ENCODE data around the gene SEPSECS. TPM values are rescaled to one million over a fixed set of nuclear protein-coding genes. Genes with fewer than 3 reads are reported as not detected.

Gene SEPSECS
- total RNA-seq, 3 donors from 2014 or later: 5.3 to 7.0 (median 6.0) TPM

GRCh38 chr4:25131926-25132325, 28.3 kb downstream of the SEPSECS start:
- ATAC-seq: no peak
- Mint-ChIP-seq H3K4me1 (ENCODE audit: low read depth) (peaks cover 3% of the 10 kb centered on the region), H3K9me3 (peaks cover 5% of the 10 kb centered on the region), H3K36me3 (ENCODE audit: insufficient read depth) (peaks cover 30% of the 10 kb centered on the region), H3K4me3 (no peak overlapping the region), H3K27me3 (ENCODE audit: low read depth) (no peaks in the 10 kb centered on the region)
- DNase-seq: no peak

- no peak for DNase-seq
- peaks cover 5% of the 10 kb centered on the region for H3K9me3 Mint-ChIP-seq
- peaks cover 3% of the 10 kb centered on the region for H3K4me1 Mint-ChIP-seq (ENCODE audit: low read depth)
- no peaks in the 10 kb centered on the region for H3K27me3 Mint-ChIP-seq (ENCODE audit: low read depth)
- ATAC-seq: no peak
- peaks cover 25% of the 10 kb centered on the region for H3K36me3 Mint-ChIP-seq (ENCODE audit: insufficient read depth)
- no peak overlapping the region for H3K4me3 Mint-ChIP-seq
Measured at GRCh38 chr4:25131381-25131780, 28.9 kb downstream of the SEPSECS start.

GRCh38 chr4:25129917-25130316, 30.3 kb downstream of the SEPSECS start:
- no peaks in the 10 kb centered on the region for H3K4me1 Mint-ChIP-seq (ENCODE audit: low read depth)
- peaks cover 3% of the 10 kb centered on the region for H3K9me3 Mint-ChIP-seq
- H3K4me3 Mint-ChIP-seq: no peak overlapping the region
- H3K36me3 Mint-ChIP-seq (ENCODE audit: insufficient read depth): peaks cover 23% of the 10 kb centered on the region
- no peaks in the 10 kb centered on the region for H3K27me3 Mint-ChIP-seq (ENCODE audit: low read depth)
- DNase-seq: no peak
- no peak for ATAC-seq

DNA sequence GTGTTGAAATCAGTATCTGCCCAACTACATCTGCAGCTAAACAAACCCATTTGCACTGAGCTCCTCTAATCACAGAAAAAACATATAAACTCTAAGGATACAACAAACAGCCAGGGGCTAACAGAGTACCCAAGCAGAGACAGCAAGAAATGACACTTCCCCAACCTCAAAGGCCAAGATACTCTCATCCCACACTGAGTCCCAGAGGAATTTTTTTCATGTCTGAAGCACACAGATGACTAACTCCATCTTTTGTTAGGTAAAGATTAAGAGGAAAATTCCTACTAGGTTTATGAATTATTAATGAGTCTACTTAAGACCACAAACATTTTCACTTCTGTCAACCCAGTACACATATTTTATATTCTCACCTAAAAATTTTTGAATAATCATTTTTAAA, 31.6 kb downstream of the SEPSECS start:
- Mint-ChIP-seq H3K4me1 (ENCODE audit: low read depth) (no peaks in the 10 kb centered on the region), H3K36me3 (ENCODE audit: insufficient read depth) (peaks cover 23% of the 10 kb centered on the region), H3K9me3 (no peaks in the 10 kb centered on the region), H3K27me3 (ENCODE audit: low read depth) (no peaks in the 10 kb centered on the region), H3K4me3 (no peak overlapping the region)
- DNase-seq: no peak
- no peak for ATAC-seq

DNA sequence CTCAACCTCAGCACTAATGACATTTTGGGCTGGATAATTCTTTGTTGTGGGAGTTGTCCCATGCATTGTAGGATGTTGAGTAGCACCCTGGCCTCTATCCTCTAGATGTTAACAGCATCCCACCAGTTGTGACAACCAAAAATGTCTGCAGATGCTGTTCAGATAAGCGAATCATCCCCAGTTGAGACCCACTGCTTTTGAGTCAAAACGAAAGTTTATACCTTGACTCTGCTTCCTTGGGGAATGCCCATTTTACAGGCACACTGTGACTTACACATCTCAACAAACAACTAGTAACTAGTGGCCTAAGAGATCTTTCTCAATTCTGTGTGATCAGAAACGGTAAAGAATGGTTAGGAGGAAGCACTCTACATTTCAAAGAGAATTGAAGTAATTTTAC, 37.0 kb downstream of the SEPSECS start:
- DNase-seq: no peak

GRCh38 chr4:25120146-25120940, 39.9 kb downstream of the SEPSECS start:
- ATAC-seq (no peak), DNase-seq (no peak)
- H3K4me1 Mint-ChIP-seq (ENCODE audit: low read depth): peaks cover 2% of the 10 kb centered on the region
- H3K9me3 Mint-ChIP-seq: no peaks in the 10 kb centered on the region
- no peaks in the 10 kb centered on the region for H3K27me3 Mint-ChIP-seq (ENCODE audit: low read depth)
- no peak overlapping the region for H3K4me3 Mint-ChIP-seq
- peaks cover 33% of the 10 kb centered on the region for H3K36me3 Mint-ChIP-seq (ENCODE audit: insufficient read depth)

More for the DNA sequence above, 37.0 kb downstream of the SEPSECS start:
- peaks cover 39% of the 10 kb centered on the region for H3K36me3 Mint-ChIP-seq (ENCODE audit: insufficient read depth)
- peaks cover 2% of the 10 kb centered on the region for H3K4me1 Mint-ChIP-seq (ENCODE audit: low read depth)
- no peak overlapping the region for H3K4me3 Mint-ChIP-seq
- ATAC-seq: peak; percentile 83 to 87
- H3K9me3 Mint-ChIP-seq: no peaks in the 10 kb centered on the region
- H3K27me3 Mint-ChIP-seq (ENCODE audit: low read depth): no peaks in the 10 kb centered on the region

DNA sequence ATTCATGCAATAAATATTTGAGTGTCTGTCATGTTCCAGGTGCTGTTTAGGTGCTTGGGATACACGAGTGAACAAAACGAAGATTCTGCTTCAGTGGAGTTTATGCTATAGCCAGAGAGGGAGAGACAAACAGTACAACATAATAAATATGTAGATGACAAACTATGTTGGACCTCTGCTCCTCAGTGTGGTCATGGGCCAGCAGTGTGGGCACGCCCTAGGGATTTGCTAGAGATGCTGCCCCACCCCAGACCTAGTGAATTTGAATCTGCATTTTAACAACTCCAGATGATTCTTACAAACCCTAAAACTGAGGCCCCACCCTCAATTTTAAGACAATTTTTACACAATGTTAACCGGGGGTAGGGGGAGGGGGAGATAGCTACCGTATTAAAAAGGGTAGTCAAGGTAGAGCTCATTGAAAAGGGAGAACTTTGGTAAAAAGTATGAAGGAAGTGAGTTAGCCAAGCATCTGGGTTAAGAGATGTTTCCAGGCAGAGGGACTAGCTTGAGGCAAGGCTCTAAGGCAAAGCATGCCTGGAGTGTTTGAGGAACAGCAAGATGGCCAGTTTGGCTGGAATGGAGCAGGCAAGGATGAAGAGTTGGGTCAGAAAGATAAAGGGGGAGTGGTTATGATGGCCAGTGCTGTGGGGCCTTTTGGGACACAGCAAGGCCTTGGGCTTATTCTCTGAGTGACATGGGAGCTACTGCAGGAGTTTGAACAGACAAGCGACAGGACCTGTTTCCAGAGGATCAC, 42.4 kb downstream of the SEPSECS start:
- no peaks in the 10 kb centered on the region for H3K9me3 Mint-ChIP-seq
- ATAC-seq (no peak), DNase-seq (no peak)
- peaks cover 18% of the 10 kb centered on the region for H3K36me3 Mint-ChIP-seq (ENCODE audit: insufficient read depth)
- no peaks in the 10 kb centered on the region for H3K4me1 Mint-ChIP-seq (ENCODE audit: low read depth)
- no peaks in the 10 kb centered on the region for H3K27me3 Mint-ChIP-seq (ENCODE audit: low read depth)
- H3K4me3 Mint-ChIP-seq: no peak overlapping the region

GRCh38 chr4:25117274-25117673, 43.0 kb downstream of the SEPSECS start:
- no peak for ATAC-seq

DNA sequence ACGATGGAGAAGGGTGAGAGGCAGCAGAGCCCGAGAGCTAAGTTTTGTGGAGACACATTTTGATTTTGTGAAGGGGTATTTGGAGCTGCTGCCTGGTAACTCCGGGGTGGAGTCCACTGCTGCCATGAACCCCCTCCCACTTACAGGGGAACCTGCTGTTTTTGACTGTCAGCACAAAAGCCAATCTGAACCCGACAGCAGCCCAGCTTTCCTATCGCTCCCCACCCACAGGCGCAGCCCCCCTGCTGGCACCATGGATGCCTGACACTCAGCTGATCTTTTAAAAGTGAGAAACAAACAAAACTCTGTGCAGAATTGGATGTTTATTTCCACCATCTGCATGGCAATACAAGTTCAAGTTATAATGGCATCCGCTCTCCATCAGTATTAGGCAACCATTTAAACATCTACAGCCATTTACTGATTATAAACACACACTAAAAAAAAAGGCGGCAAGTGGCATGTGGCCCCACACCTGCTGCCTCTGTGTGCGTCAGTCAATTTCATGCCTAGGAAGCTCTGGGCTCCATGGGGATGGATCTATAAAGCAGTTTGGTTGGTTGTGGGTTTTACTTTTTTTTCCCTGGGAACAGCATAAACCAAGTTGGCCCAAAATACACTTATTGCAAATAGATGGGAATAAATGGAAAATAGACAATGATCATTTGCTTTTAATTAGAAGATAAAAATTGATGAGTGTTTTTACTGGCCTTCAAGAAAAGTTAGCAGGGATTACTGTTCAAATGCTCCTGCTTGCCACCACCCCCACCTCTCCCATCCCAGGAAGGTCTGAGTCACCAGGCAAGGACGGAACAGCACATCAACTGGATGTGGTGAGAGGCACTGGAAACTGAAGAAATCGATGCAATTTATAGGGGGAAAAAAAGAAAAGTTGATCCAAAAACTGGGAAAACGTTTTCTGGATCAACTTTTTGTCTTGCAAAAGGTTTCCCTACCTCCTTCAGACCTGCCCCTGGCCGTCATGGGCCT, 46.0 kb downstream of the SEPSECS start:
- Mint-ChIP-seq H3K27me3 (ENCODE audit: low read depth) (no peaks in the 10 kb centered on the region), H3K4me1 (ENCODE audit: low read depth) (no peaks in the 10 kb centered on the region), H3K4me3 (no peak overlapping the region), H3K9me3 (no peaks in the 10 kb centered on the region), H3K36me3 (ENCODE audit: insufficient read depth) (peaks cover 10% of the 10 kb centered on the region)
- no peak for ATAC-seq
- no peak for DNase-seq

More at GRCh38 chr4:25117274-25117673, 43.0 kb downstream of the SEPSECS start:
- Mint-ChIP-seq H3K4me3 (no peak overlapping the region), H3K4me1 (ENCODE audit: low read depth) (no peaks in the 10 kb centered on the region), H3K36me3 (ENCODE audit: insufficient read depth) (peaks cover 16% of the 10 kb centered on the region), H3K9me3 (no peaks in the 10 kb centered on the region), H3K27me3 (ENCODE audit: low read depth) (no peaks in the 10 kb centered on the region)
- DNase-seq: no peak

GRCh38 chr4:25112995-25113380, 47.3 kb downstream of the SEPSECS start:
- Mint-ChIP-seq H3K4me3 (no peak overlapping the region), H3K4me1 (ENCODE audit: low read depth) (no peaks in the 10 kb centered on the region), H3K27me3 (ENCODE audit: low read depth) (no peaks in the 10 kb centered on the region), H3K9me3 (no peaks in the 10 kb centered on the region), H3K36me3 (ENCODE audit: insufficient read depth) (peaks cover 4% of the 10 kb centered on the region)
- DNase-seq (no peak), ATAC-seq (no peak)

DNA sequence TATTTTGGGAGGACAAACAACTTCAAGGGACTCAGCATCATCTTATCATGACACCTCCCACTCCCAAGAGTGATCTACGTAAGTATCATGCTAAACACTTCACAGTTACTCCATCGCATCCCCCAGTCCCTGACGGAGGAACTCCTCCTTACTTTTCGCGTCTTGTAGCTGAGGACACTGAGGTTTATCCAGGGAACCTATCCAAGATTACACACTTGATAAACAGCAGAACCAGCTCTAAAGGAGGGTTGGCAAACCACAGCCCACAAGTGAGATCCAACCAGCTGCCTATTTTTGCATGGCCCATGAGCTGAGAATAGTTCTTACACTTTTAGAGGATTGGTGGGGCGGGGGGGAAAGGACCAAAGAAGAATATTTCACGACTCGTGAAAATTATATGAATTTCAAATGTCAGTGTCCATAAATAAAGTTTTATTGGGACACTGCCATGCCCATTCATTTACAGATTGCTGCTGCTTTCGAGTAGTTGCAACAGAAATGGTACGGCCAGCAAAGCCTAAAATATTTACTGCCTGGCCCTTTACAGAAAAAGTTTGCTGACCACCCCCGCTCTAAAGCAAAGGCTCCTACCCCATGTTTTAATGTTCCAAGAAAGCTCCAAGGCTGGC, 47.8 kb downstream of the SEPSECS start:
- no peaks in the 10 kb centered on the region for H3K27me3 Mint-ChIP-seq (ENCODE audit: low read depth)
- no peaks in the 10 kb centered on the region for H3K4me1 Mint-ChIP-seq (ENCODE audit: low read depth)
- H3K36me3 Mint-ChIP-seq (ENCODE audit: insufficient read depth): peaks cover 3% of the 10 kb centered on the region
- no peak overlapping the region for H3K4me3 Mint-ChIP-seq
- ATAC-seq (no peak), DNase-seq (no peak)
- no peaks in the 10 kb centered on the region for H3K9me3 Mint-ChIP-seq

GRCh38 chr4:25111648-25112196, 48.5 kb downstream of the SEPSECS start:
- no peak overlapping the region for H3K4me3 Mint-ChIP-seq
- H3K9me3 Mint-ChIP-seq: no peaks in the 10 kb centered on the region
- H3K27me3 Mint-ChIP-seq (ENCODE audit: low read depth): no peaks in the 10 kb centered on the region
- DNase-seq: no peak
- H3K4me1 Mint-ChIP-seq (ENCODE audit: low read depth): no peaks in the 10 kb centered on the region
- ATAC-seq: no peak
- no peaks in the 10 kb centered on the region for H3K36me3 Mint-ChIP-seq (ENCODE audit: insufficient read depth)

GRCh38 chr4:25110527-25111329, 49.5 kb downstream of the SEPSECS start:
- Mint-ChIP-seq H3K4me1 (ENCODE audit: low read depth) (no peaks in the 10 kb centered on the region), H3K4me3 (no peak overlapping the region), H3K36me3 (ENCODE audit: insufficient read depth) (no peaks in the 10 kb centered on the region), H3K27me3 (ENCODE audit: low read depth) (no peaks in the 10 kb centered on the region), H3K9me3 (no peaks in the 10 kb centered on the region)
- ATAC-seq (no peak), DNase-seq (no peak)
